Activated CD4-positive, alpha-beta T cell treated with anti-CD3 and anti-CD28 coated beads, Interleukin-10, Interleukin-2, amounts not matched to agents 100 ng/mL and 50 ng/mL, durations not matched to agents 16 hours and 8 hours (primary cell): Measurements from ENCODE around the gene SEMA3A.
"Not testable (repeated sequence)": the region's sequence is repeated elsewhere in the genome, so short reads cannot be mapped to it uniquely, and the experiment has no call there.

Experiments used
- DNase-seq: peaks from one replicate; pipeline ENCODE4 v3.0.0-alpha.2; 2020

Gene SEMA3A

GRCh38 chr7:84108119-84108518 lies 86.5 kb downstream of the SEMA3A start:
- no peak for DNase-seq

GRCh38 chr7:84107259-84107658 lies 87.3 kb downstream of the SEMA3A start:
- no peak for DNase-seq

DNA sequence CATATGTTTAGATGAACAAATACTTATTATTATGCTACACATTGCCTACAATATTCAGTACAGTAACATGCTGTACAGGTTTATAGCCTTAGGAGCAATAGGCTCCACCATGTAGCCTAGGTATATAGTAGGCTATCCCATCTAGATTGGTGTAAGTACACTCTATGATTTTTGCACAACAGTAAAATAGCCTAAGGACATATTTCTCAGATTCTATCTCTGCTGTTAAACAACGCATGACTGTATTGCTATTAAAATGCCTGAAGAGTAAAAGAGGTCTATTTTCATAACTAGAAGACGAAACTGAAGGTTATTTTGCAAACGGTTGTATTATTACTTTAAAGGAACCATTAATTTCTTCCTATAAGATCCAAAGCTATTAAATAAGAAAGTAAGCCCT lies 88.3 kb downstream of the SEMA3A start:
- no peak for DNase-seq

GRCh38 chr7:84105586-84105985 lies 89.0 kb downstream of the SEMA3A start:
- no peak for DNase-seq

DNA sequence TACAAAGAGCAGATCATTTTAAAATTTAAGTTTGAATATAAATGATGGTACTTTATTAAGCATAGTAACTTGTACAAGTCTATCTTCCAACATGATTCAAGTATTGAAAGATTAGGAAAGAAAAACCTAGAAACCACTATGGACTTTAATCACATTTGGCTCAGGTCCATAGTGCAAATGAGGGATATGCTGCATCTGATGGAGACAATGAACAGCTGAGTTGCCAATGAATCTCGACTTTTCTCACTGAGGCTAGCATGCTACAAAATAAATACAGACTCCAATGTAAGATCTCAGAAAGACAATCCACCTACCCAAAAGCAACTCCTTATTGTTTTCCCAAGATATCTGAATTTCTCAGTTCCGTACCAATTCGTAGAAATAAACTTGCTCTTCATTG lies 89.8 kb downstream of the SEMA3A start:
- DNase-seq: no peak

DNA sequence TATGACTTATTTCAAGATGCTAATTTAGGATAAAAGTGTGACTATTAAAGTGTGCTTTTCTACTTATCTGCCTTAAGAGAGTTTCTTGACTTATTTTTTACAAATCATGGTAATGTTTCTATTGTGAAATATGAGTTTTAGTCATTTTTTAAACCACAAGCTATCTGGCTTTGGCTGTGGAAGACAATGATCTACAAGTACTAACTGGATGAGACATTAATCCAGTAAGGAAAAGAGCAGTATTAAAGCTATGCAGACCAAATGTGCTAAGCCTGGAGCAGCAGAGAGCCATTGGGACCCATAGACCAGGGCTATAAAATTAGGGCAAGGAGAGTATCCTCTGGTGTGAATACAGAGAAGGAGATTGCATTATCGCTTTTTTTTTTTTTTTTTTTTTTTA lies 92.4 kb downstream of the SEMA3A start:
- no peak for DNase-seq

DNA sequence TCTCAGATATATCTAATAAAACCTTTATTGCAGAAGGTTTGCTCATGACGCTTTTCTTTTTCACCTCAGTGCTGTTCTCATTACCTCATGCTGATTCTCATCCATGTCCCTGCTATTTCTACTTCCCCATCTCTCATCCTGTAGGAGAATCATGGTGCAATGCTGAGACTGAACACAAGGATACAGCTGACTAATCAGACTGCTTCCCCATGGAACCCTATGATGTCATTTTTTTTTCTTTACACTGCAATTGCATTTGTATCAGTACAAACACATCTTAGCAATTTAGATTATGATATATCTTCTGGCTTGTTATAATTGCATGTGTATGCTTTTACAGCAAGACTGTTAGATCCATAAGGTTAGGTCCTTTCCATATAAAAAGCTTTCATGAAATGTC lies 93.7 kb downstream of the SEMA3A start:
- DNase-seq: no peak

DNA sequence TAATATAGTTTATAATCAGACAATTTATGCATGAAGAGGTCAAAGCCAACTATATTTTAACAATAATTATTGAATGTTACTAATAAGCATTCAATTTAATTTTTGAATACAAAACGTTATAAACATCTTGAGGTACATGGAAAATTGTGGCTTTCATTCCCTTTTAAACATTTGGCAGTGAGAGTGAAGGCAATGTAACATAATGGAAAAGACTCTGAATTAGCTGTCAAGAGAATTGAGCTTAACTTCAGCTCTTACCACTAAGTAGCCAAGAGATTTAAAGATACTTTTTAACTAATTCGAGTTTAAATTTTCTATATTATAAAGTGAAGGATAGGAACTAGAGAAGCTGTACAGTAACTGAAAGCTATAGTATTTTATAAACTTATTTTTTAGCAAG lies 98.6 kb downstream of the SEMA3A start:
- DNase-seq: no peak

DNA sequence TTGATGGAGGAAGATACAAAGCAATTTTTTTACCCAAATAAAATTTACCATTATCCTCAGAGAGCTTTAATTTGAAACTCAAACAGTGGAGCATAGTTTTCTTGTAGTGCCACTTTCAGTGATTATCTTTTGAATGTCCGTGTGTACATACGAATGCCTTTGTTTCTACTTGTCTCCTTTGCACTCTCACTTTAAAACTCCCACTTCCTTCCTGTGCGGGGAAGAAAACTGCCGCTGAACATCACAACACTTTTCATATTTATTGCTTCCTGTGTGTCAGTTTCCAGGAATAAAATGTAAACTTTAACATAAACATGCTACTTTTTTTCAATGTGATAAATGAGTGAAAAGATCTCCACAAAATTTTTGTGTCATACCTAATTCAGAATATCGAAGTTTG lies 102.4 kb downstream of the SEMA3A start:
- DNase-seq: peak; percentile 54

DNA sequence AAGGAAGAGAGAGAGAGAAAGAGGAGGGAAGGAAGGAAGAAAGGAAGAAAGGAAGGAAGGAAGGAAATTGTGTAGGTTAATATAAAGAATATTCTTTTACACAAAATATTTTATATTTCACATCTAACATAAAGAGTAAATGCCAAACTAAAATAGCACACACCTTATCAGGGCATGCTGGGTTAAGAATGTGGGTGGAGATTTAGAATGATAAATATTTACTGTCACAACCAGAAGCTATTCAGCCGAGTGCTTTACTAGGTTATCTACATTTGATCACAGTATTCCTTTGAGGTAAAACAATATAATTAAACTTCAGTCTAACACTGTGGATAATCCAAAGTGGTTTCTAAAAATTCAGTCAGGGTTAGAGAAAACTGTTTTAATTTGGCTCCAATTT lies 103.3 kb downstream of the SEMA3A start:
- no peak for DNase-seq

- peak; percentile 11 for DNase-seq
These were observed 105.8 kb downstream of the SEMA3A start for GRCh38 chr7:84088802-84089201.

- DNase-seq: no peak
These were observed 108.6 kb downstream of the SEMA3A start for GRCh38 chr7:84085998-84086397.

GRCh38 chr7:84085147-84085546 lies 109.4 kb downstream of the SEMA3A start:
- DNase-seq: no peak

DNA sequence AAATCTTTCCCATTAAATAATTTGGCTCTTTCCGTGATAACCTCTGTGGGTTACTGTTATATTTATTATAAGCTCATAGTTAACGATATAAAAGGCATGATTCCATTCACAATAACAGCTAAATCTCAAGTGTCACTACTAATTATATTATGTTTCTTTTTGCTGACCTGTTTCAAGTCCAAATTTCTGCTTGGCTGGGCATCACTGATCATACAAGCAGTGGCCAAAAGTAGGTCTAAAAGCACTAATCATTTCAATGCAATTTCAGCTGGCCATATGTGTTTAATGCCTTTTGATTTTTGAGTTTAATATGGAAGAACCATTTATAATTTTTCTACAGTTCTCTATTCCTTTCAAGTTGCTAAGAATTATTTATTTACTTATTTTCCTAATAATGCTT lies 110.7 kb downstream of the SEMA3A start:
- DNase-seq: no peak

DNA sequence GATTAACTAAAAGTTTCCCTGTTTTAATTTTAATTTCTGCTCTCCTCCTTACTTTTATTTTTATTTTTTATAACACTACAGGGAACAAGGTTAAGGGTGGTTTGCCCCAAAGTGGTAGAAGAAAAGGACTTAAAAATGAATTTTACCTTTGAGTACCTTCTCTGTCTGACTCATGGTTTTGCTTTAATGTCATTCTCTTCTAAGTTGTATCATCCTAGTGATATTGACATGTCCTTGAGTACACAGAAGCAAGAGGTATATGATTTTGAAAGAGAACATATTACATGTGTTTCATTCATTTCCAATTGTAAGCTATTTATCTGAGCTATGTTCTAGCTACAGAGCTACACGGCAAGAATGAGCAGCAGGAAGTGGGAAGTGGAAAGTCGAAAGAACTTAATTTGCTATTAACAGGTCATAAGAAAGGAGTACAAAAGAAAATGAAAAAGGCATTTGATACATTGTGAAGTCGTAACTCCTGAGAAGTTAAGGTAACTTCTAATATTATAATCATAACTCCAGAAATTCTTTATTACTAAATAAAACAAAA lies 112.5 kb downstream of the SEMA3A start:
- DNase-seq: no peak

DNA sequence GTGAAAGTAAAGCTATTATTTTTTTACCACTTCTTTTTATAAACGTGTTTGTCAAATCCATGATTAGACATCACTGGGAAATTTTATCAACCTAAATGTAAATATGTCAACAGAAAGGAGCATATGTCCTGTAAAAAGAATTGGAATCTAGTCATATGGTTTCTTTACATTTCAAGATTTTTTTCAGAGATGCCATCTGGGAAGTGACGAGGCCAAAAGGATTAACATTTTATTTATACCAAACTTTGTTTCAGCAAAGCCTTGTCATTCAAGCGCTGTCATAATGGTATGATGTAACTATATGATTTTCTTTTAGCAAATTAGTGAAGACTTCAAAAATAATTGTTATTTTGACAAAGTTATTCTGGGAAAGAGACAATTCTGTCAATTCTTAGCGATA lies 117.3 kb downstream of the SEMA3A start:
- DNase-seq: no peak

DNA sequence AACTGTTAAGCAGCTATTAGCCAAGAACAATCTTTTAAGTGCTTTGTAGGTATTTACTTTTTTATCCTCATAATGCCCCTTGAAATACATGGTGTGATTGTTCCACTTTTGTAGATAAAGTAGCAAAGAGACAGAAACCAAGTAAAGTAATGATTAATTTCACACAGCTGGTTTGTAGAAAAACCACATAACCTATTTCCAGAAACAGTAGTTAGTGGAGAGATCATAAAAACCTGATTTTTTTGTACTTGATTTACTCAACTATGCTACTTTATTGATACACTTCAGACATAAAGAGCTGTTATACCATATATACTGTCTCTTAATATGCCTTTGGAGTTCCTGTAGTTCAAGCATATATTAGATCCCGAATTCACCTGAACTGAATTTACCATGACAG lies 118.4 kb downstream of the SEMA3A start:
- no peak for DNase-seq

- no peak for DNase-seq
These were observed 121.3 kb downstream of the SEMA3A start for GRCh38 chr7:84073186-84073875.

DNA sequence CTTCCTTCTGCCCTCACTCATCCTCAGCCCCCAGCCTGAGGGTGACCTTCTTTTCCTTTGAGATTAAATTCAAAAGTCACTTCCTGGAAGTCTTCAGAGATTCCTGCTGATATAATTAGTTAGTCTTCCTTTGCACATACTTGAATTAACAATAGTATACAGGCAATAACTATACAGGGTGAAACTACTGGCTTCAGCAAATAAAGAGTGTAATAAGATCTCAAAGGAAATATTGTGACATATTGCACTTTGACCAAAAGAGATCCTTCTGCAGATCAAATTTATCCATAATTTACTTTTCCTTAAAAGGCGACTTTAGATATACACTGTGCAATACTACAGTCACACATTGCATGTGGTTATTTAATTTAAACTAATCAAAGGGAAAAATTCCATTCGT lies 123.8 kb downstream of the SEMA3A start:
- DNase-seq: no peak

DNA sequence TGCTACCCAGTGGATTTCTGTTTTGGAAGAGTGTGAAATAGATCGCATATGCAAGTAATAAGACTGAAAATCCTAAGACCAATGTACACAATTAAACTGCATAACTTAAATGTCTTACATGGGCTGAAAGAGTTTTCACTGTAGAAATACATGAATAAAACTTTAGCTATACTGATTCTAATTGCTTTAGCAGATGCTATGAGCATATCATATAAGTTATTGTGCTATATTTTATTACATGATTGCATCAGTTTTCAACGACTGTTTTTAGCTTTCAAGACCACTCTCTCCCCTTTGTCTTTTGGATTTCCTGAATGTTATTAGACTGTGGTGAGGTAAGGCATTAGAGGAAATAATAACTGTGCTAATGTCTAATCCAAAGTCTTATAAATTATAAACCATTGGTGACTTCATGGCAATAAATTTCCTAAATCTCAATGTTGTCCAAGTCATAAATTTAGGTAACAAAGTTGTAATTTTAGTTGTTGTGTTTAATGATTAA lies 124.5 kb downstream of the SEMA3A start:
- DNase-seq: no peak

DNA sequence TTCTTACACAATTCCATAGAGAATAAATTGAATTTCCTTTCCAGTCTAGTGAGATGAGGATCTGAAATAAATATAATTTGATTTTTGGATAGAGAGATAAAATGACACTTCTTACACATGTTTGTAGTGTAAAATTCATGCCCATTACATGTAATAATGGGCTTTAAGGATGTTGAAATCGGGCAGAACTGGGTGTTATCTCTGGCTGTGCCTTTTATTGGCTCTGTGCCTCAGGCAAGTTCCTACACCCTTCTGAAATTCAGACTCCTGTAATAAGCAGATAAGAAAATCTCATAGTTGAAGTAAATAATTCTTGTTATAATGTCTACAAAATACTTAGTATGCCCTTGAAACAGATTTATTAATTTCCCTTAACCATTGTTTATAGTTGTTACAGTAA lies 125.6 kb downstream of the SEMA3A start:
- DNase-seq: no peak

DNA sequence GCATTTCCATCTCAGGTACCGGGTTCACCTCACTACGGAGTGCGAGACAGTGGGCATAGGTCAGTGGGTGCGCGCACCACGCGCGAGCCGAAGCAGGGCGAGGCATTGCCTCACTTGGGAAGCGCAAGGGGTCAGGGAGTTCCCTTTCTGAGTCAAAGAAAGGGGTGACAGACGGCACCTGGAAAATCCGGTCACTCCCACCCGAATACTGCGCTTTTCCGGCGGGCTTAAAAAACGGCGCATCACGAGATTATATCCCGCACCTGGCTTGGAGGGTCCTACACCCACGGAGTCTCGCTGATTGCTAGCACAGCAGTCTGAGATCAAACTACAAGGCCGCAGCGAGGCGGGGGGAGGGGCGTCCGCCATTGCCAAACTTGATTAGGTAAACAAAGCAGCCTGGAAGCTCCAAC lies 132.1 kb downstream of the SEMA3A start:
- DNase-seq: not testable (repeated sequence)

DNA sequence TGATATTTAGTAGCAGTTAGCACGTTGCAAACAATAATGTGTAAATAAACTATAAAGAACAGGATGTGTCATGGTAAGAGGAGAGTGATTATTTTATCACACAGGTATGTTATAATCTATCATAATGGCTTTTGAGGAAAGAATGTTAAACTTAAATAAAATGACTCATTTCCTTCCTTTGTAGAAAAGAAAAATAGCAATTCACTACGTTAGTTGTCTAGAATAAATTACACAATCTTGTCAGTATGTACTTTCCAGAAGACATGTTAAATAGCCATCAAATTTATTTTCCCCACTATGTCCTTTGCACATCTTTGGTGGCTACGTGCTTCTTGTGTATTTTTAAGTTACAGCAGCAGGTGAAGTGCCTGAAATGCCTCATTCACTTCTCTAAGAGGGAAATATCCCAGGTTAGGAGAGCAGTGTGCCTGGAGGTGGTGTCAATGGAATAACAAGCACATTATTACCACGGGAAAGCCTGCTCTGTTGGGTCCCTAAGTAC lies 133.8 kb downstream of the SEMA3A start:
- no peak for DNase-seq

DNA sequence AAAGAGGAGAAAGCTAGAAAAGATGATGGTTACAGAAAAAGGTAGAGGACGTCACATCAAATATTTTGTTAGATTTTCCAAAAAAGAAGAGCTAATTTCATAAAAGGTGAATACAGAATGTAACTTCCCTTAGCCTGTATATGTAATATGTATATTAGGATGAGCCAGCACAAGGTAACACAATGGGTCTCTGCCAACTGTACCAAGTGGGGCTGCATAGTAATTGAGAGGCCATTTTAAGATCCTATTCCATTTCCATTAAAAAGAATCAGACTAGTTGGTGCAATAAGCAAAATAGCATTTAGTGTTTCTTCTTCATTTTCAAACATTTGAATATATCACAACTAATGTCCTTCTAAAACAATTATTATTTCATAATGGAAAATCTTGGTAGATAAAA lies 134.6 kb downstream of the SEMA3A start:
- DNase-seq: no peak
